Occipital lobe (tissue), 2 donors: ENCODE results near the gene SPRN. TPM values are rescaled to one million over a fixed set of nuclear protein-coding genes. Genes with fewer than 3 reads are reported as not detected.
"Not testable (repeated sequence)": the region's sequence is repeated elsewhere in the genome, so short reads cannot be mapped to it uniquely, and the experiment has no call there.

ENCODE experiments used
- DNase-seq: peaks from one replicate; lab custom pipeline; 2025; lab: John Stamatoyannopoulos, UW
- total RNA-seq: library from RNA; depleted of rRNA; stranded (reverse); fragments of >200 nt; gene quantifications from one replicate; pipeline ENCODE4 v1.2.3, GENCODE V29; 2014

SPRN gene, protein sequence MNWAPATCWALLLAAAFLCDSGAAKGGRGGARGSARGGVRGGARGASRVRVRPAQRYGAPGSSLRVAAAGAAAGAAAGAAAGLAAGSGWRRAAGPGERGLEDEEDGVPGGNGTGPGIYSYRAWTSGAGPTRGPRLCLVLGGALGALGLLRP
- 6.1 TPM for total RNA-seq

DNA sequence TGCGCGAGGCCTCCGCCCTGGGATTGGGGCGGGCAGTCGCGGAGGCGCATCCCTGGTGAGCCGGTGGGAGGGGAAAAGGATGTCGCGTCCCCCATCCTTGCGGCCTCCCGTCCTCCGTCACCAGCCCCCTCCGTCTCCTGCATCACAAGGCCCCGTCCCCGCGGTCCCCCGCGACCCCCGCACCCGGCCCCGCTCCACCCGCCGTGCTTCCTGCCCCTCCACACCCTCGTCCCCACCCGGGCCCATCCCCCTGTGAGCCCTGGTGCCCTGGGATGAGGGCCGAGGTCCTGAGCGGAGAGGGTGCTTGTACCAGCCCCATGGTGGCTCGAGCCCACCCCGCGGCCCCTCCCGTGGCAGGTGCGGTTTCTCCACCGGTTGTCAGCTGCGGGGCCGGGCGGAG is at the start of gene SPRN:
Gene SPRN, minus strand, starts transcription at position 25 of the 400 bp plus-strand sequence. CDS start 944 bp downstream, outside the sequence.
- not testable (repeated sequence) for DNase-seq

DNA sequence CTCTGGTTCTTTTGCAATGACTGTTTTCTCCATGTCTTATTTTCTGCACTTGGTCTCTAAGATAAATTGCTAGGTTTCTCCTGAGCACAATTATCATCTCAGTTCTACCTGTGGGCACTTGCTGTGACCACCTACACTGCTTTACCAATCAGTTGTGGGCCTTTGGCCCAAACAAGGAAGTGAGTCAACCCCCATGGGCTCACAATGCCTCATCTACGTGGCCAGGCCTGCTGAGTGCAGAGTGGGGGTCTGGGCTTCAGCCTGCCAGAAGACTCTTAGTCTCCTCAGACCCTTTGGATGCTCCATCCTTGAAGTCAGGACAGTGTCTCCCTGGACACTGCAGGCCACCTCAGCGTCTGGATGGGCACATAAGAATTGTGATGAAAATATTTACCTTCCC is 49.6 kb upstream of the SPRN start:
- DNase-seq = no peak

DNA sequence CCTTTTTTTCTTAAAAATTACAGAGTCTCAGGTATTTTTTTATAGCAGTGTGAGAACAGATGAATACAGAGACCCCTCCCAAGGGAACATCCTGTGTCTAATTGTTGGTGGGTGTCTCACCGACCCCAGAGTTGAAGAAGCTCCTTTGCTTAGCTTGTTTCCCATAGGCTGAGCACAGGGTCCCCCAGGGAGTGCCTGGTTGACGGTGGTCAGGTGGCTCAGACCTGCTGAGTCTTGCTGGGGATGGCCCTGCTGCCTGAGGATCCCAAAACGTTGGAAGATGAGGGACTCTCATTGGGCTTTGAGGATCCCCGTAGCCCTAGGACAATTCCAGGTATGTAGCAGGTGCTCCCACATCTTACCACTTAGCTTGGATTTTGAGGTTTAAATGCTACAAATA is 48.8 kb upstream of the SPRN start:
- no peak for DNase-seq

DNA sequence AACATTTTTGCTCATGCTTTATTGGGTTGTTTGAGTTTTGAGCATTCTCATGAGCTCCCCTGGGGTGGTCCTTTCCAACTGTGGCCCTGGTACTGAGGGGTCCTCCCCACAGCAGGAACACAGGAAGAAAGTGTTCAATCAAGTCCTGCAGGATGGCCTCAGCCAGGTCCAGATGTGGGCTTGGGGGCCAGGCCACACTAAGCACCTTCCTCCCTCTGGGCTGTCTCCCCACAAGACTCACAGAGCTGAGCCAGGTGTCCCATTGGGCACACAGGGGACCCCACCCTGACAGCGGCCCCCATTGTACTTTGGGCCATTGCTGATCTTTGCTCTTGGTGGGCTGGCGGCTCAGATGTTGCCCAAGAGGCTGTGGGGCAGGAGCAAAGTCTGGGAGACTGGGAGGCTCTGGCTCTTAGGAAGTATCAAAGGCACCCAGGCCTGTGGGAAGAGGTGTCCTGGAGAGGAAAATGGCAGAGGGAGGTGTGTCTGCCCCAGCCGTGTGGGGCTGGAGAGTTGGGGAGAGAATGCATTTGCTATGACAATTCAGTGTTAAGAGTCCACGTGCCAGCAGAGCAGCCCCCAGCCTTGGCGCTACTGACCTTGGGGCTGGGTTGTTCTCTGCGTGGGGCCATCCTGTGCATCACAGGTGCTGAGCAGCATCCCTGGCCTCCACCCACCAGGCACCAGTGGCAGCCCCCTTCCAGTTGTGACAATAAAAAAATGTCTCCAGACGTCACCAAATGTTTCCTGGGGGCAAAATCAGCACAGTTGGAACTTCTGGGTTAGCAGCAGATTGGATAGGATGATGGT is 47.1 kb upstream of the SPRN start:
- no peak for DNase-seq

DNA sequence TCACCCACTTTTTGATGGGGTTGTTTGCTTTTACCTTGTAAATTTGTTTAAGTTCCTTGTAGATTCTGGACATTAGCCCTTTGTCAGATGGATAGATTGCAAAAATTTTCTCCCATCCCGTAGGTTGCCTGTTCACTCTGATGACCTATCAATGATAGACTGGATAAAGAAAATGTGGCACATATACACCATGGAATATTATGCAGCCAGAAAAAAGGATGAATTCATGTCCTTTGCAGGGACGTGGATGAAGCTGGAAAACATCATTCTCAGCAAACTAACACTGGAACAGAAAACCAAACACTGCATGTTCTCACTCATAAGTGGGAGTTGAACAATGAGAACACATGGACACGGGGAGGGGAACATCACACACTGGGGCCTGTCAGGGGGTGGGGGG is 44.8 kb upstream of the SPRN start:
- DNase-seq = not testable (repeated sequence)

DNA sequence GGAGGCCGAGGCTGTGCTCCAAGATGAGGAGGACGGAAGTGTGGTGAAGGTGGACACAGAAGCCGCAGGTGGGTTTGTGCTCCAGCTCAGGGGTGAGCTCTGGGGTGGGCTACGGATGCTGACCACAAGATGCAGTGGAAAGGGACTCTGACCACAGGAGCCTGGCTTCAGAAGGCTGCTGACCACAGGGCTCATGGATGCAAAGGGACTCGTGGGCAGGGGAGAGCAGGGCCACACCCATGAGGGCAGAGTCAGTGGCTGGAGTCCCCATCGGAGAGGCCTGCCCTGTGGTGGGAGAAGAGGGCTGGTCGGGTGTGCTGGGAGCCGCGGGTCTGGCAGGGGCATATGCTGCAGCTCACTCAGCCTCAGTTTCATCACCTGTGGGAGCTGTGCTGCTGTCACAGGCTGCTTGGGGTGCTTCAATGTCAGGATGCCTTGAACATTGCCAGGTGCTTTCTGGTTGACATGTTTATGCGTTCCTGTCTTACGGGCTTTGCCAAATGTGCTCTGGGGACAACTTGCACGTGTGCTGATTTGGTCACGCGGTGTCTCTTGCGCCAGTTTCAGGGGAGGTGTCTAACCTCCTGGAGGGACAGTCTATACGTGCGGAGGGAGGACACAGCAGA is 43.0 kb upstream of the SPRN start:
- no peak for DNase-seq

DNA sequence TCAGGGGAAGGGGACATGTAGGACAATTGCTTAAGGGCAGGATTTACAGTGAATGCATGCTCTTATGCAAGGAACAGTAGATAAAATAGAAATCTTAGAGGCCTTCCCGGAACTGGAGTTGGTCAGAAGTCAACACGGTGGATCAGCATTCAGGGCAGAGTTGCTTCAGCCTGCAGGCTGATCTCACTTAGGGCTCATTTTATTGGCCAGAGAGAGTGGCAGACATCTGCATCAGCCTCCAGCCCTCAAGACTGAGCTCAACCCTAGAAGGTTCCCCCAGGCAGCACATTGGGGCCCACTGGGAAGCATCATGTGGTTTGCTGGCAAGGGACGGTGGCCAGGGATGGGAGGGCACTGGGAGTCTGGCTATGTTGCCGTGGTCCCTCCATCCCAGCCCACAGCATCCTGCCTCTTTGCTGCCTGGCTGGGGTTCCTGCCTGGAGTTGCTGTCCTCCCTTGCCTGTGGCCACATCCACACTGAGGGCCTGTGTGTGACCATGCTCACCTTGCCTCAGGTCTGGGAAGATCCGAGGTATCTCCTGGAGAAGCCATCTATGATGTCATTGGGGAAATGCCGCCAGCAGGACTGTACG is 42.4 kb upstream of the SPRN start:
- DNase-seq = no peak

DNA sequence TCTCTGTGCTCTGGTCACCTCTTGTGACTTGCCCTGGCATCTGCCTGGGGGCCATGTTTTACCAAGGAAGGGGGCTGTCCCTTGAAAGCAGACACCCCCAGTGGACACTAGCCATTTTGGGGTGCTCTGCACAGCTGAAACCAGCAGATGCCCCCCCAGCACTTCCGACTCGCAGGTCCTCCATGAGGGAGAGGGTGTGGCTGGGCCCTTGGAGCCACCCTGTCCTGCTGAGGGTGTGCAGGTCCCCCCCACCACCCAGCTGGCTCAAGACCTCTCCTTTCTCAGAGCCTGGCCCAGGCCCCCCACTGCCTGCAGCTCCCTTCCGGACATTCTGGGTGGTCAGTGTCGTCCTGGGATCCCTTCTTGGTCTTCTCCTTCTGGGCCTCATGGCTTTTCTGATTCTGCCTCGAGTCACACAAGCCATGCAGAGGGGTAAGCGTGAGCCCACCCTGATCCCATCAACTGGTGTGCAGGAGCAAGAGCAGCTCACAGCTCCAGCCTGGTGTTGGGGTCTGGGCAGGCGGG is 41.6 kb upstream of the SPRN start:
- no peak for DNase-seq

DNA sequence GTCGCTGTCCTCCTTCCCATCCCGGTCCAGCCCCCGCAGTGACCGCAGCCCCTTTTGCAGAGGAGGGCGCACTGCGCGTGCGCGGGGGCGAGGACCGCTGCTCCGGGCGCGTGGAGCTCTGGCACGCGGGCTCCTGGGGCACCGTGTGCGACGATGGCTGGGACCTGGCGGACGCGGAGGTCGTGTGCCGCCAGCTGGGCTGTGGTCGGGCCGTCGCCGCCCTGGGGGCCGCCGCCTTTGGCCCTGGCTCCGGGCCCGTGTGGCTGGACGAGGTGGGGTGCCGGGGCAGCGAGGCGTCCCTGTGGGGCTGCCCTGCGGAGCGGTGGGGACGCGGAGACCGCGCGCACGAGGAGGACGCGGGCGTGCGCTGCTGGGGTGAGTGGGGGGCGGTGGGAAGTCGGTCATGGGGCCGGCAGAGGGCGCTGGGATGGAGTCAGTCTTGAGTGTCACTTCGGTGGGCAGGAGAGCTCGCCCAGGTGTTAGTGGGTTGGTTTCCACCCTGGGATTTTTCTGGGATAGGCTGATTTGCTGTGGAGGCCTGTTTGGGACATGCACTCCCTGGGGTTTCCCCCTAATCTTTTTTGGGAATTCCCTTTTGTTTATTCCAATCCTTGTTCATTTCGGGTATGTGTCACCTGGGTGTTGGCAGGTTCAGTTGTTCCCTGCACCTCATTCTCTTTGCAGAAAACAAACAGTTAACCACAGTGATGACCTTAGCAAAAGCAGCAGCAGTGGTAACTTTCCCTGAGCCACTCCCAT is 40.9 kb upstream of the SPRN start:
- no peak for DNase-seq

DNA sequence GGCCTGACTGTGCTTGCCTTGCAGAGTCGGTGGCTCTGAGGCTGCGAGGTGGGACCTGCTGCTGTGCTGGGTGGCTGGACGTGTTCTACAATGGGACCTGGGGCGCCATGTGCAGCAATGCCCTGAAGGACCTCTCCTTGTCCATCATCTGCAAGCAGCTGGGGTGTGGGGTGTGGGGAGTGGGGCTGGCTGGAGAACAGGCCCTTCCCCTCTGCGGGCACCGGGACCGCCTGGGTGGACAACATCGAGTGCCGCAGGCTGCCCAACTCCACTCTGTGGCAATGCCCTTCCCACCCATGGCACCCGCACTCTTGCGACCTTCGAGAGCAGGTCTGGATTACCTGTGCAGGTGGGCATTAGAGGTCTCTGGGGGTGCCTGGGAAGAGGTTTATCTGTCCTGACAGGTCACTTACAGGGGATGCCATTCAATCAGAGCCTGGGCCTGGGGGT is 40.2 kb upstream of the SPRN start:
- no peak for DNase-seq

DNA sequence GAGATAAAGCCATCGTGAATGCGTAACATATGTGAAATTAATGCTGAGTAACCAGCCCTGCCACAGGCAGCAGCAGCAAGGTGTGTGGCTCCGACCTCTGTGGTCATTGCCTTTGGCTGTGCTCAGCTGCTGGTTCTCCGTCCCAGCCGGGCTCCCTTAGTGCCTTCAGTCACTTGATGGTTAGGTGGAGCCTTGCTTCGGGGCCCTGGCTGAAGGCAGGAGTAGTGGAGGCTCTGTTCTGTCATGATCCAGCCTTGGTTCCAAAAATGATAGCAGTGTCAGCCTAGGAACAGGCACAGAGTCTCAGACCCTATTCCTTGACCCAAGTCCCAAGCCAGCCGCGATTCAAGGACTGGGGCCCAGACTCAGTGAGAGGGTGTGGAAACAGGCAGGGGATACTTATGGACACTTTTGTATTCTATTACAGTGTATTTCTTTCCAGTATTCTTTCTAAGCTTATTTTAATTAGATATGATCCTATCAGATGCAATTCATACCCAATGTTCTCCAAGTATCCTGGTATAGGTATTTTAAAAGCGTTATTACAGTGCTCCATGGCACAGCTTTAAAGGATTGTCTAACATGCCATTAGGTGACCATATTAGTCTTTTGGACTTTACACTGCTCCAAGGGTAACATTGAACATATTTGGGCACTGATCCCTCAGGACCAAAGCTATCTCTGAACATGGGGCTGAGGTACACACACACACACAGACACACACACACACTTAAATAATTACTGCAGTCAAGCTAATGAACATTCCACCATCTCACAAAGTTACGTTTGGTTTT is 38.3 kb upstream of the SPRN start:
- no peak for DNase-seq

DNA sequence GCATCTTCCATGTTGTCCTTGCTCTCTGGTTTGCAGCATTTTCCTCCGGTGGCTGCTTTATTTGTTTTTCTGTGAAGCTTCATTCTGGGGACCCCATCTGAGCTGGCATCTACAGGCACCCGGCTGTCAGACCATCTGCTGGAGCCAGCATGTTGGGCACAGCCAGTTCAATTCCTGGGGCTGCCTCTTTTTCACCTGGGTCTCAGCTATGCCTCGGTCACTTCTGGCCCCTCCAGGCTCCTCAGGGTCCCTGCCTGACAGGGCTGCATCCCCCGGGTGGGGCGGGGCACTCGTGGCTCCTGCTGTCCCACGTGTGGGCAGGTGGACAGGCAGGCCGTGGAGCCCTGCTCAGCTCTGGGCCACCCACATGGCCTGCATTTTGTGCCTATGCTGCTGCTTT is 37.4 kb upstream of the SPRN start:
- no peak for DNase-seq

DNA sequence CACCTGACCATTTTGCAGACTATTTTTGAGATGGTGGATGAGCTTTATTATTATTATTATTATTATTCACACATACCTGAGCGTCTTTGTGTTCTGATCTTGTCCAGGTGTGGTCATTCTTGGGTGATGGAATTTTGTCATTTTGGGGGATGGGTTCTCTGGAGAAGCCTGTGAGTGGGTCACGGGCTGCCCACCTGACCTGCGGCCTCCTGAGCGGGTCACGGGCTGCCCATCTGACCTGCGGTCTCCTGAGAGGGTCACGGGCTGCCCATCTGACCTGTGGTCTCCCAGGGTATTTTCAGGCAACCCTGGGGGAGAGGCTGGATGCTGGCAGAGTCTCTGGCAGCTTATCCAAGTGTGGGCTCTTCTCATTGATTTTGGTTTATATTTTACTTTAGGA is 36.6 kb upstream of the SPRN start:
- no peak for DNase-seq

DNA sequence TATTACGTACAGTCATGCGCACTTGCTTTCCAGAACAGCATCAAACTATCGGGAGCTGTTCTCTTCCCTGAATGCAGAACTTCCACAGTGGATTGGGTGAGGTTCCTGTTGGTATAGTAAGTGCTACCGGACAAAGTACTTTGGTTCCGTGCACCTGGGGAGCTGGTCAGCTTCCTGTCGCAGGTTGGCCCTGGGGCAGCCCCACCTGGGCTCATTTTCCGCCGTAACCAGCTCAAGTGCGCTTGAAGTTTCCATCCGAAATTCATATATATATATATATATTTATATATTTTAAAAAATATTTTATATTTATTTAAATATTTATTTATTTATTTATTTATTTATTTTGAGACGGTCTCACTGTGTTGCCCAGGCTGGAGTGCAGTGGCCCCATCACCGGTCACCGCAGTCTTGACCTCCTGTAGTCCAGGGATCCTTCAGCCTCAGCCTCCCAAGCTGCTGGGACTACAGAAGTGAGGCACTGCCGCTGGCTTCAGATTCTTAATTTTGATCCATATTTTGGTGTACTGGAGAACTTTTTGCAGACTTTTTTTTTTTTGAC is 35.9 kb upstream of the SPRN start:
- no peak for DNase-seq

DNA sequence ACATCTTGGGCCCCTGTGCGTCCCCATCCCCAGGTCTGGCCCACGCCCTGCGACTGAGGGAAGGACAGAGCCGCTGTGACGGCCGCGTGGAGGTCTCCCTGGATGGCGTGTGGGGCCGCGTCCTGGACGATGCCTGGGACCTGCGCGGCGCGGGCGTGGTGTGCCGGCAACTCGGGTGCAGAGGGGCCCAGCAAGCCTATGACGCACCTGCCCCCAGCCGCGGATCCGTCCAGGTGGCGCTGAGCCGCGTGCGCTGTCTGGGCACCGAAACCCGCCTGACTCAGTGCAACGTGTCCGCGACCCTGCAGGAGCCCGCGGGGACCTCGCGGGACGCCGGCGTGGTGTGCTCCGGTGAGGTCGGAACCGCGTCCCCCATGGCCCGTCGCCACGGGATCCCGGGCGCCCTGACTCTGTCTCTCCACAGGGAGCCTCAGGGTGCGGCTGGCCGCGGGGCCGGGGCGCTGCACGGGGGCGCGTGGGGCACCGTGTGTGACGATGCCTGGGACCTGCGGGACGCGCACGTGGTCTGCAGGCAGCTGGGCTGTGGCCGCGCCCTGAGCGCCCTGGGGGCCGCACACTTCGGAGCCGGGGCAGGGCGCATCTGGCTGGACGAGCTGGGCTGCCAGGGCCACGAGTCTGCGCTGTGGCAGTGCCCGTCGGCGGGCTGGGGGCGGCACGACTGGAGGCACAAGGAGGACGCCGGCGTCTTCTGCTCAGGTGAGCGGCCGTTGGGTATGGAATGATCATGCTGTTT is 35.2 kb upstream of the SPRN start:
- no peak for DNase-seq

DNA sequence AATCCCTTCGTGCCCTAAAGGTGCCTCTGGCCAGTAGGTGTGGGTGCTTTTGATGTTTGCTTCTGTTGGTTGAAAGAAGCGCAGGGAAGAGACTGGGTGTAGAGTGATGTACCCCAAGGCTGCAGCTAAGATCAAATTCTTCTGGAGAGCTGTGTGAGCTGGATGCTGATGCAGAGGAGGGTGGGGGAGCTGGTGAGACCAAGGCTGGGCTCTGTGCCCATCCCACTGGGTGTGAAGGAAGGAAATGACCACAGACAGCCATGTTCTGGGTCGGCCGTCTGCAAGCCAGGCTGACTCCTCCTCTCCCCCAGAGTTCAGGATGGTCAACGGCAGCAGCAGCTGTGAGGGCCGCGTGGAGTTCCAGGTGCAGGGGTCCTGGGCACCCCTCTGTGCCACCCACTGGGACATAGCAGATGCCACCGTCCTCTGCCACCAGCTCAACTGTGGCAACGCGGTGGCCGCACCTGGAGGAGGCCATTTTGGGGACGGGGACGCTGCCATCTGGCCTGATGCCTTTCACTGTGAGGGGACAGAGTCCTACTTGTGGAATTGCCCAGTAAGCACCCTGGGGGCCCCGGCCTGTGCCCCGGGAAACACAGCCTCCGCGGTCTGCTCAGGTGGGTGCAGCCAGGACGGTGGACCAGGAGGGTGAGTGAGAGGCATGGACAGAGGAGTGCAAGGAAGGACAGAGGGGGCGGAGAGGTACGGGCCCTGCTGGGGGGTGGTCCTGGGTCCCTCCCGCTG is 34.5 kb upstream of the SPRN start:
- no peak for DNase-seq

DNA sequence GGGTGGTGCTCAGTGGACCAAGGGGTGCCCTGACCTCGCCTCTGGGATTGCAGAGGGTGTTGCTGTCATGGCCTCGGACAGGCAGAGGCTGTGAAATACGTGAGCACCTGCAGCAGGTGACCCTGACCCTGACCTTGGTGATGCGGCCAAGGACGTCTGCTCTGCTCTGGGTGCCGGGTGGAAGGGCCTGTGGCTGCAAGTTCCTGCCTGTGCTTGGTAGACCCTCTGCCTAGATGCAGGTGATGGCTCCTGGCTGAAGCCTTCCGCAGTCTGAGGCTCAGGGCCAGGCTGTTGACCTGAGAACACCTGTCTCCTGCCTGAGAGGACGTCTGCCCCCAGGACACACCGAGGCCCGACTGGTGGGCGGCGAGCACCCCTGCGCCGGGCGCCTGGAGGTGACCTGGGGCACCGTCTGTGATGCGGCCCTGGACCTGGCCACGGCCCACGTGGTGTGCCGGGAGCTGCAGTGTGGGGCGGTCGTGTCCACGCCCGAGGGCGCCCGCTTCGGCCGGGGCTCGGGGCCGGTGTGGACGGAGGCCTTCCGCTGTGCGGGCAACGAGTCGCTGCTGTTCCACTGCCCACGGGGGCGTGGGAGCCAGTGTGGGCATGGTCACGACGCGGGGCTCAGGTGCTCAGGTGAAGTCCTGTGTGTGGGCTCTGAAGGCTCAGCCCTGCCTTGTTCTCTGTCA is 33.7 kb upstream of the SPRN start:
- DNase-seq = no peak
